DMS 273 (cell line): ENCODE measurements around the gene EHMT1.

Experiments used
- DNase-seq: peaks from one replicate; lab custom pipeline; 2025; ENCODE audit not compliant: unreplicated experiment; lab: John Stamatoyannopoulos, UW

Gene EHMT1

GRCh38 chr9:137643921-137644320, 25.1 kb downstream of the EHMT1 start:
- DNase-seq: no peak

GRCh38 chr9:137645211-137645610, 26.4 kb downstream of the EHMT1 start:
- no peak for DNase-seq

- DNase-seq: no peak
Observed at GRCh38 chr9:137646341-137646740, 27.5 kb downstream of the EHMT1 start.

- DNase-seq: no peak
Observed at GRCh38 chr9:137647096-137647714, 28.4 kb downstream of the EHMT1 start.

GRCh38 chr9:137648396-137648795, 29.6 kb downstream of the EHMT1 start:
- DNase-seq: no peak

GRCh38 chr9:137649553-137649952, 30.7 kb downstream of the EHMT1 start:
- no peak for DNase-seq

GRCh38 chr9:137650259-137650658, 31.5 kb downstream of the EHMT1 start:
- DNase-seq: no peak

- DNase-seq: no peak
Observed at GRCh38 chr9:137650779-137651178, 32.0 kb downstream of the EHMT1 start.

- DNase-seq: no peak
Observed at GRCh38 chr9:137656416-137656815, 37.6 kb downstream of the EHMT1 start.

- no peak for DNase-seq
Observed at GRCh38 chr9:137657606-137658005, 38.8 kb downstream of the EHMT1 start.

GRCh38 chr9:137658781-137659180, 40.0 kb downstream of the EHMT1 start:
- no peak for DNase-seq

- no peak for DNase-seq
Observed at GRCh38 chr9:137660144-137660543, 41.3 kb downstream of the EHMT1 start.

GRCh38 chr9:137663584-137663983, 44.8 kb downstream of the EHMT1 start:
- DNase-seq: no peak

GRCh38 chr9:137664676-137665075, 45.9 kb downstream of the EHMT1 start:
- no peak for DNase-seq

- no peak for DNase-seq
Observed at GRCh38 chr9:137665226-137665625, 46.4 kb downstream of the EHMT1 start.

- DNase-seq: no peak
Observed at GRCh38 chr9:137665697-137666512, 47.1 kb downstream of the EHMT1 start.

GRCh38 chr9:137666513-137666822, 47.7 kb downstream of the EHMT1 start:
- DNase-seq: no peak

- DNase-seq: no peak
Observed at GRCh38 chr9:137666955-137667670, 48.3 kb downstream of the EHMT1 start.

- no peak for DNase-seq
Observed at GRCh38 chr9:137668203-137668602, 49.4 kb downstream of the EHMT1 start.

GRCh38 chr9:137669261-137669672, 50.5 kb downstream of the EHMT1 start:
- no peak for DNase-seq

GRCh38 chr9:137670391-137671195, 51.8 kb downstream of the EHMT1 start:
- DNase-seq: no peak
